IPS-15b (cell line): ENCODE data around the gene RIOK3.

ENCODE experiments used
- H3K27me3 ChIP-seq: one replicate; pipeline ENCODE4 v1.6.1; 2013; ENCODE audit warnings: low read length; ENCODE audit not compliant: control insufficient read depth, insufficient read depth
- H3K36me3 ChIP-seq: one replicate; pipeline ENCODE4 v1.6.1; 2013; ENCODE audit warnings: low read length; ENCODE audit not compliant: control insufficient read depth, insufficient read depth
- H3K4me1 ChIP-seq: one replicate; pipeline ENCODE4 v1.6.1; 2013; ENCODE audit warnings: mild to moderate bottlenecking, low read length; ENCODE audit not compliant: control insufficient read depth, insufficient read depth
- H3K4me3 ChIP-seq: one replicate; pipeline ENCODE4 v1.5.1; 2013; ENCODE audit warnings: low read depth, low read length
- H3K9ac ChIP-seq: one replicate; pipeline ENCODE4 v1.6.1; 2013; ENCODE audit warnings: low read depth, mild to moderate bottlenecking, low read length
- H3K9me3 ChIP-seq: one replicate; pipeline ENCODE4 v1.6.1; 2013; ENCODE audit warnings: mild to moderate bottlenecking, low read length; ENCODE audit not compliant: control insufficient read depth, insufficient read depth

Gene RIOK3

DNA sequence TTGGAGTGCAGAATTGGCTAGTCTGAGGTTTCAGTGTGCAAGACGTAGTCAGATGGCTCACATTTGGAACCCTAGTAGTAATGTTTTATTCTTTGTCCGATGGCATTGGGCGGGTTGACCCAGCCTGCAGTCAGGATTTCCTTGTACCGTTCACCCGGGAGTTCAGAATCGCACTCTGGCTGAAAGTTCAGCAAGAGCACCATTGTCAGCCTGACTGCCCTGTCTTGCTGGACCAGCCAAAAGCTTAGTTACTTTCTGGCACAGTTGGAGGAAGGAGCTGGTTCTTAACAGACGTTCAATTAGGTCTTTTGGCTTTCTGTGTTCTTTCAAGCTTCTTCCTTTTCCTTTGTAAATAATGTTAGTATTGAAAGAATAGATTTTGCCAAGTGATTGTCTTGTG, 68.8 kb downstream of the RIOK3 start:
- Histone ChIP-seq H3K4me1 (no peaks in the 10 kb centered on the region), H3K36me3 (peaks cover 23% of the 10 kb centered on the region), H3K9me3 (no peaks in the 10 kb centered on the region), H3K9ac (no peak overlapping the region), H3K4me3 (no peak overlapping the region), H3K27me3 (no peaks in the 10 kb centered on the region)

DNA sequence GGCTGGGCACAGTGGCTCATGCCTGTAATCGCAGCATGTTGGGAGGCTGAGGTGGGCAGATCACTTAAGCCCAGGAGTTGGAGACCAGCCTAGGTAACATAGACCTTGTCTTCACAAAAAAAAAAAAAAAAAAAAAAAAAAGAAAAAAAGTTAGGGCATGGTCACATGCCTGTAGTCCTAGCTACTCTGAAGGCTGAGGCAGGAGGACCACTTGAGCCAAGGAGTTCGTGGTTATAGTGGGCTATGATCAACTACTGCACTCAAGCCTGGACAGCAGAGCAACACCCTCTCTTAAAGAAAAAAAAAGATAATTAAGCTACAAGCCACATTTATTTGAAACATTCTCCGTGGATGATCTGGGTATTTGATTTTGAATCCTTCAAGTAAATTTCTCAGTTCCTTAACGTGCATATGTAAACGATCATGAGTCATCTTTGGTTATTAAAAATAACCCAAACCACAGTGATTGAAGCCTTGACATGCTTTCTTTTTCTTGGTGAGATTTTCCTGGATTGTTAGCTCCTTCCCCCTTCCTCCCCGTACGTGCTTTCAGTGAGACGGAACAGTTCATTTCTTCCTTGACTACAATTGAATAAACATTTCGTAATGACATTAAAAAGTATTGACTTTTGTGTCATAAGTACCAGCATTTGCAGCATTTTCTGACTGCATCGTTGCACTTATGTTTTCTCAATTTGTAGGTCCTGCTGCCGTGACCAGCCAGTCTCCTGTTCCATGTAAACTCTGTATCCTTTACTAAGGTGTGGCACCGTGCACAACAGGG, 70.5 kb downstream of the RIOK3 start:
- Histone ChIP-seq H3K9me3 (no peaks in the 10 kb centered on the region), H3K4me3 (no peak overlapping the region), H3K9ac (no peak overlapping the region), H3K36me3 (peaks cover 24% of the 10 kb centered on the region), H3K27me3 (no peaks in the 10 kb centered on the region), H3K4me1 (no peaks in the 10 kb centered on the region)

DNA sequence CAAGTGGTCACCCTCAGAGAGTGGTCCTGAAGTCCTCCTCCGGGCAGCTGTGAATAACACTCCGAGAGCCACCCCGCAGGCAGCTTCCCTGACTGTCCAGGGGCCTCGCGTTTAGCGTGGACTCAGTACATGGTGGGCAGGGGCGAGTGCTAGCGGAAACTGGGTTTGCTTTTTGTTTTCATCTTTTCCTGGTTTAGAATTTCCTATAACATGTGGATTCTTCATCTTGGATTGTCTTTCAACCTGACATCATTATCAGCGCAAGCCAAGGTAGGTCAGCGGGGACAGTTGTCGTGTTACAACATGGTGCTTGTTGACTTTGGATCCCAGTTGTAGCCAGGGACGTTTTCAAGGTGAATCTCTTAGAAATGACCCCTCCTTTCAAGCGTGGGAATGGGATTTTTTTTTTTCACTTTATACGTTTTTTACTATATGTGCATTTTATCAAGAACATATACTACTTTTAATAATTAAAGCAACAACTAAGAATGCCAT, 71.2 kb downstream of the RIOK3 start:
- Histone ChIP-seq H3K4me1 (no peaks in the 10 kb centered on the region), H3K4me3 (no peak overlapping the region), H3K9me3 (no peaks in the 10 kb centered on the region), H3K36me3 (peaks cover 29% of the 10 kb centered on the region), H3K9ac (no peak overlapping the region), H3K27me3 (no peaks in the 10 kb centered on the region)

DNA sequence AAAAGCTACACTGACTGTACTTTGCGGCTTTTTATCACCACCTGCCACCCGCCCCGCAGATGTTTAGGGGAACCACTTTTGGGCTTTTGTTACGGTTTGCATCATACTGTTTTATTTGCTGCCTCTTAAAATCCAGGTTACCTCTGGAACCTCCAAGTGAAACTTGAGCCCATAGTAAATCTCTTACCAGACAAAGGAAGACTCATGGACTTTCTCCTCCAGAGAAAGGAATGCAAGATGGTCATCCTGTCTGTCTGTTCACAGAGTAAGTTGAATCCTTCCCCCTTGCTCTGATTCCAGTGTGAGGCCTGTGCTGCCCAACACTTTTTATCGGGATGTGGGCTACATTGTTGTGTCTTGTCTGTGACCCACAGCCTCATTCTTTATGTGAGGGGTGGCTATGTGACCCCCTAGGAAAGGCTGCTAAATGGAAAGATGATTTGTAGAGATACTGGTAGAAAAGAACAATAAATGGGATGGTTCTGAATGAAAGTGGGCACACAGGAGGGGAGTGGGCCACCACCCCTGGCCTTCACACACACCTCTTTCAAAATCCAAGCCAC, 73.5 kb downstream of the RIOK3 start:
- peaks cover 46% of the 10 kb centered on the region for H3K36me3 ChIP-seq
- H3K27me3 ChIP-seq, result no peaks in the 10 kb centered on the region
- H3K9me3 ChIP-seq, result no peaks in the 10 kb centered on the region

DNA sequence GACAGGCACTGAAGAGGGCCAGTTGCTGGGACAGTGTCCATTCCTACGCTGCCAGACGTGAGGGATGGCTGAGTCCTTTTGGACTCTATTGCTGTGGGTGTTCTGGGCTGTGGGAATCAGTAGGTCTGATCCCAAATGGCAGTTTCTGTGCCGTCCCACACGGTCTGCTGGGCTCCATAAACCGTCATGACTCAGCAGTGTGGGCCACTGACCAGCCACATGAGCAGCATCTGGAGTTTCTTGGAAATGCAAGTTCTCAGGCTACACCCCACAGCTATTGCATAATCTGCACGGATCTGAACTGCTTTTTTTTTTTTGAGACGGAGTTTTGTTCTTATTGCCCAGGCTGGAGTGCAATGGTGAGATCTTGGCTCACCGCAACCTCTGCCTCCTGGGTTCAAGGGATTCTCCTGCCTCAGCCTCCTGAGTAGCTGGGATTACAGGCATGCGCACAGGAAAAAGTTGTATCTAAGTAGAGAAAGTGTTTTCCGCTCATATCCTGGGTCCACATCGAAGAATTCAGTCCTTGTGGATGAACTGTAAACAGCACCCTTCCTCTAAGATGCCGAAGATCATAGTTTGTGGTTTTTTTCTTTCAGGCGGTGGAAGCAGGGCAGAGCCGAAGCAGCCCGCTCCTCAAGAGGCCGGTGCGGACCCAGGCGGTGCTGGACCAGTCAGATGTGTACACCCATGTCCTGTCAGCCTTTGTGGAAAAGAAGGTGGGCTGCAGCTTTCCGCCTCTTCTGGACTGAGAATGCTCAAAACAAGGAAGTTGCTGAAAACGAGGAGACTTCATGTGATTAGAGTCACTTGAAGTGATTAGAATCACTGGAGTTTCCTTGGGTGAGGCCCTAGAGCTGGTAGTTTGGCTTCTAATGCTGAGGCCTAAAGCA, 75.7 kb downstream of the RIOK3 start:
- Histone ChIP-seq H3K4me3 (no peak overlapping the region), H3K27me3 (no peaks in the 10 kb centered on the region), H3K9me3 (no peaks in the 10 kb centered on the region), H3K36me3 (peaks cover 39% of the 10 kb centered on the region), H3K9ac (no peak overlapping the region), H3K4me1 (no peaks in the 10 kb centered on the region)

More for the DNA sequence above, 73.5 kb downstream of the RIOK3 start:
- Histone ChIP-seq H3K9ac (no peak overlapping the region), H3K4me3 (no peak overlapping the region), H3K4me1 (no peaks in the 10 kb centered on the region)

DNA sequence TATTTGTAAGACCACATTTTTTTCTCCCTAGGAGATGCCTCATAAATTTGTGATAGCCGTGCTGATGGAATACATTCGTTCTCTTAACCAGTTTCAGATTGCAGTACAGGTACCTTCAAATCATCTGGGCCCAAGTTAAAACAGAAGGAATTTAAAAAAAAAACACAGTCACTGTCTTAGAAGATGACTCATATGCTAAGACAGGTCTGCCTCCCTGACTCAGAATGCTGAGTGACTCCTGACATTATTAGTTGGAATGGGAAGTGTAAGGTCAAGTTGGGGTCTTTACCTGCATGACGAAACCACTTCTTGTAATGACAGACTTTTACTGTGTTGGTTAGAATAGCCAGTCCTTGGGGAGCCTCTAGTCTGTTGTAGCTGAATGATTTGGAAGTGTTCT, 76.5 kb downstream of the RIOK3 start:
- H3K9ac ChIP-seq, result no peak overlapping the region
- H3K9me3 ChIP-seq, result no peaks in the 10 kb centered on the region
- H3K27me3 ChIP-seq, result no peaks in the 10 kb centered on the region
- H3K36me3 ChIP-seq, result peaks cover 47% of the 10 kb centered on the region
- H3K4me1 ChIP-seq, result no peaks in the 10 kb centered on the region
- no peak overlapping the region for H3K4me3 ChIP-seq

DNA sequence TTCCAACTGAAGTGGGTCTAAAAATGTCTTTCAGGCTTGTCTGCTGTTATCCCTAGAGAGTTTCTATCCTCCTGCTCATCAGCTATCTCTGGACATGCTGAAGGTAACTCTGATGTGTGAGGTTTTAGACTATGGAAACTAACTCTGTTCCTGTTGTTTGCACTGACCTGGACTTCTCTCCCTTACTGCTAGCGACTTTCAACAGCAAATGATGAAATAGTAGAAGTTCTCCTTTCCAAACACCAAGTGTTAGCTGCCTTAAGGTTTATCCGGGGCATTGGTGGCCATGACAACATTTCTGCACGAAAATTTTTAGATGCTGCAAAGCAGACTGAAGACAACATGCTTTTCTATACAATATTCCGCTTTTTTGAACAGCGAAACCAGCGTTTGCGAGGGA, 77.1 kb downstream of the RIOK3 start:
- H3K36me3 ChIP-seq, result peaks cover 51% of the 10 kb centered on the region
- no peaks in the 10 kb centered on the region for H3K4me1 ChIP-seq
- H3K9me3 ChIP-seq, result no peaks in the 10 kb centered on the region
- no peaks in the 10 kb centered on the region for H3K27me3 ChIP-seq
- H3K4me3 ChIP-seq, result no peak overlapping the region
- H3K9ac ChIP-seq, result no peak overlapping the region

DNA sequence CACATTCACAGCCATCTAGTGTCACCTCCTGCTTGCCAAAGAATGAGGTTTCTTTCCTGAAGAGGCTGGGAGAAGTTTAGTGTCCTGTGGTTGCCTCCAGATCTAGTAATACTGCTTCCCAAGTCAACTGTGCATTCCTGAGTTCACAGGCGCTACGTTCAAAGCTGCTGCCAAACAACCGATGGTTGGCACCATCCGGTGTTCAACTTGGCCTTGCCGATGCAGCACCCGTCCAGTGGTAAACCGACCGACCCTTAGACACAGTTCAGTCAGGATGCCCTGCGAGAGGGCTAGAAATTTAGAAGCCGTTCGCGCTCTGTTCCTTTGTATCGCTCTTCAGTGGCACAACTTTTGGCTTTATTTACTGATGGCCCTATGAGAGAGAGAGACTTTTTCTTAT, 78.8 kb downstream of the RIOK3 start:
- no peaks in the 10 kb centered on the region for H3K4me1 ChIP-seq
- H3K27me3 ChIP-seq, result no peaks in the 10 kb centered on the region
- no peak overlapping the region for H3K4me3 ChIP-seq
- peaks cover 60% of the 10 kb centered on the region for H3K36me3 ChIP-seq
- H3K9me3 ChIP-seq, result no peaks in the 10 kb centered on the region
- H3K9ac ChIP-seq, result no peak overlapping the region
